BLaER1 treated with 17β-estradiol and CSF1 and Interleukin-3, amounts not matched to agents 10 nM and 100 nM (cell line): ENCODE measurements around the gene FAM151B.

Experiments used
- H3K27ac ChIP-seq, 11 experiments: shearing (Covaris generic); formaldehyde crosslinking; 2 replicates each; pipeline ENCODE4 v1.8.1; 2022
- H3K27me3 ChIP-seq, 11 experiments: shearing (Covaris generic); formaldehyde crosslinking; 2 replicates each; pipeline ENCODE4 v1.8.1; 2022
- H3K36me3 ChIP-seq, 11 experiments: shearing (Covaris generic); formaldehyde crosslinking; 2 replicates each; pipeline ENCODE4 v1.8.1; 2022
- H3K4me1 ChIP-seq, 10 experiments: shearing (Covaris generic); formaldehyde crosslinking; 2 replicates each; pipeline ENCODE4 v1.8.1; 2022
- H3K4me2 ChIP-seq, 11 experiments: shearing (Covaris generic); formaldehyde crosslinking; 2 replicates each; pipeline ENCODE4 v1.8.1; 2022
- H3K4me3 ChIP-seq, 10 experiments: shearing (Covaris generic); formaldehyde crosslinking; 2 replicates each; pipeline ENCODE4 v1.8.1; 2022
- H3K9ac ChIP-seq, 11 experiments: shearing (Covaris generic); formaldehyde crosslinking; 2 replicates each; pipeline ENCODE4 v1.8.1; 2022
- H3K9me3 ChIP-seq, 11 experiments: shearing (Covaris generic); formaldehyde crosslinking; replicated peaks in 1 of 11; 2 replicates each; pipeline ENCODE4 v1.8.1; 2022
- H4K20me1 ChIP-seq, 11 experiments: shearing (Covaris generic); formaldehyde crosslinking; 2 replicates each; pipeline ENCODE4 v1.8.1; 2022
- Cebpa-rat ChIP-seq, 11 experiments: shearing (Covaris generic); IDR thresholded peaks; 2 replicates each; pipeline ENCODE4 v1.8.1; 2022

FAM151B gene

GRCh38 chr5:80588858-80589540, 101.1 kb downstream of the FAM151B start:
- Histone ChIP-seq H3K4me1 (no peaks in the 10 kb centered on the region), H3K4me2 (no peak overlapping the region)

GRCh38 chr5:80590766-80591165, 102.9 kb downstream of the FAM151B start:
- Histone ChIP-seq H3K4me2 (no peak overlapping the region), H3K27ac (no peak overlapping the region), H3K4me3 (no peak overlapping the region)

More at GRCh38 chr5:80588858-80589540, 101.1 kb downstream of the FAM151B start:
- Histone ChIP-seq H3K9me3 (no peaks in the 10 kb centered on the region), H3K27ac (no peak overlapping the region), H3K4me3 (no peak overlapping the region), H3K27me3 (no peaks in the 10 kb centered on the region), H4K20me1 (no peaks in the 10 kb centered on the region), H3K9ac (no peak overlapping the region), H3K36me3 (no peaks in the 10 kb centered on the region)
- TF ChIP-seq Cebpa-rat (IDR thresholded peaks at IDR 0.05), result no peak

GRCh38 chr5:80591352-80591751, 103.5 kb downstream of the FAM151B start:
- Histone ChIP-seq H3K9ac (no peak overlapping the region), H3K27me3 (no peaks in the 10 kb centered on the region), H3K4me2 (no peak overlapping the region), H3K4me1 (no peaks in the 10 kb centered on the region), H3K4me3 (no peak overlapping the region), H3K27ac (no peak overlapping the region), H3K36me3 (no peaks in the 10 kb centered on the region), H4K20me1 (no peaks in the 10 kb centered on the region), H3K9me3 (no peaks in the 10 kb centered on the region)
- TF ChIP-seq Cebpa-rat (IDR thresholded peaks at IDR 0.05), result no peak

More at GRCh38 chr5:80590766-80591165, 102.9 kb downstream of the FAM151B start:
- no peak for TF ChIP-seq Cebpa-rat (IDR thresholded peaks at IDR 0.05)
- H3K4me1 ChIP-seq, result no peaks in the 10 kb centered on the region
- no peaks in the 10 kb centered on the region for H3K36me3 ChIP-seq
- H3K9ac ChIP-seq, result no peak overlapping the region
- no peaks in the 10 kb centered on the region for H4K20me1 ChIP-seq
- no peaks in the 10 kb centered on the region for H3K27me3 ChIP-seq
- H3K9me3 ChIP-seq, result no peaks in the 10 kb centered on the region

- no peak overlapping the region for H3K4me2 ChIP-seq
- H3K9ac ChIP-seq, result no peak overlapping the region
- H3K27me3 ChIP-seq, result no peaks in the 10 kb centered on the region
- no peak overlapping the region for H3K27ac ChIP-seq
- no peaks in the 10 kb centered on the region for H4K20me1 ChIP-seq
- no peaks in the 10 kb centered on the region for H3K9me3 ChIP-seq
- H3K4me1 ChIP-seq, result no peaks in the 10 kb centered on the region
- no peak overlapping the region for H3K4me3 ChIP-seq
- H3K36me3 ChIP-seq, result no peaks in the 10 kb centered on the region
- TF ChIP-seq Cebpa-rat (IDR thresholded peaks at IDR 0.05), result no peak
Observed at GRCh38 chr5:80592105-80592504, 104.2 kb downstream of the FAM151B start.
